Skeletal muscle satellite cell (primary cell): ENCODE results near the gene C17orf67. TPM values are rescaled to one million over a fixed set of nuclear protein-coding genes. Genes with fewer than 3 reads are reported as not detected.

Source experiments
- H3K27me3 ChIP-seq: 2 replicates; pipeline ENCODE4 v1.7.0; 2013; ENCODE audit warnings: low read length; ENCODE audit not compliant: control insufficient read depth, insufficient read depth
- H3K36me3 ChIP-seq: 2 replicates; pipeline ENCODE4 v1.7.0; 2013; ENCODE audit warnings: mild to moderate bottlenecking, control low read depth, low read length; ENCODE audit not compliant: insufficient read depth
- H3K4me1 ChIP-seq: 2 replicates; pipeline ENCODE4 v1.7.0; 2013; ENCODE audit warnings: low read length; ENCODE audit not compliant: control insufficient read depth, insufficient read depth
- H3K4me2 ChIP-seq: 2 replicates; pipeline ENCODE4 v1.7.0; 2013; ENCODE audit warnings: mild to moderate bottlenecking, low read length
- H3K4me3 ChIP-seq: 2 replicates; pipeline ENCODE4 v1.7.0; 2013; ENCODE audit warnings: low read length
- H3K9ac ChIP-seq: 2 replicates; pipeline ENCODE4 v1.7.0; 2013; ENCODE audit warnings: mild to moderate bottlenecking, low read depth, low read length, moderate library complexity
- H3K9me3 ChIP-seq: replicated peaks from 2 replicates; pipeline ENCODE4 v1.7.0; 2013; ENCODE audit warnings: mild to moderate bottlenecking, control low read depth, low read length
- small RNA-seq: library from RNA; depleted of rRNA; stranded (forward); fragments of <200 nt; gene quantifications from one replicate; pipeline ENCODE3, GENCODE V24; 2012

C17orf67 gene

DNA sequence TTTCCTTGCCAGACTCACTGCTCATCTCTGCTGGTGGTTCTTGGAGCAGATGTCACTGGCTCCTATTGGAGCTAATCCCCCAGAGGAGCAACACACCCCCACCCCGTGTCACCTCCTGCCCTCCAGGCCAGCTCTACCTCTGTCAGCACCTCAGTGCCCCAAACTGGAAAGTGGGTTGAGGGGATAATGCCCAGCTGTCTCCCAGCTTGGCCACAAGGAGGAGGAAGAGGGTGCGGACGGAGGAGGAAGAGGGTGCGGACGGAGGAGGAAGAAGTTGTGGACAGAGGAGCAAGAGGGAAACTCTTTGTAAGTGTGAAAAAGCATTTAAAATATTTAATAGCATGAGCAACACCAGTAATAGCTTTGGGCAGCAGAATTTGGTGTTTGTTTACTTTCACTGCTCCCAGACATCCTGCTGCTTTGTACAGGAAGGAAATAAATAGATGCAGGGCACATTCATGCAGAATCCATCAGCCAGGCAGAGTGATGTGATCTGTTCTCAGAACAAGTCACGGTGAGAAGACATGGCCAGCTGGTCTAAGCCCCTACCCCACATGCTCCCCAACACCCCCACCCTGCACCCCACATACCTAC lies 82.5 kb downstream of the C17orf67 start:
- Histone ChIP-seq H3K9me3 (no peaks in the 10 kb centered on the region), H3K4me1 (peaks cover 42% of the 10 kb centered on the region), H3K9ac (no peak overlapping the region), H3K36me3 (no peaks in the 10 kb centered on the region), H3K4me2 (no peak overlapping the region), H3K27me3 (no peaks in the 10 kb centered on the region), H3K4me3 (no peak overlapping the region)

- Histone ChIP-seq H3K4me1 (peaks cover 11% of the 10 kb centered on the region), H3K4me3 (no peak overlapping the region), H3K9me3 (no peaks in the 10 kb centered on the region), H3K27me3 (peaks cover 11% of the 10 kb centered on the region), H3K4me2 (no peak overlapping the region), H3K9ac (no peak overlapping the region), H3K36me3 (no peaks in the 10 kb centered on the region)
These were observed 89.0 kb downstream of the C17orf67 start for GRCh38 chr17:56744721-56745120.

- Histone ChIP-seq H3K36me3 (no peaks in the 10 kb centered on the region), H3K27me3 (peaks cover 14% of the 10 kb centered on the region), H3K9me3 (no peaks in the 10 kb centered on the region), H3K4me1 (peaks cover 8% of the 10 kb centered on the region), H3K4me2 (no peak overlapping the region), H3K9ac (no peak overlapping the region), H3K4me3 (no peak overlapping the region)
These were observed 91.1 kb downstream of the C17orf67 start for GRCh38 chr17:56742601-56743000.

Small RNAs within 50 kb of the gene (small RNA-seq; reads per million reads assigned to genes)
- not detected for gene RNU6-1158P
